Endothelial cell of umbilical vein (primary cell): ENCODE data around the gene MGAT5. TPM values are rescaled to one million over a fixed set of nuclear protein-coding genes. Genes with fewer than 3 reads are reported as not detected.

ENCODE experiments used
- BruUV-seq: library from RNA; stranded (reverse); fragments of 400-500 nt; replicated peaks from 2 replicates; lab custom pipeline; 2021; lab: Mats Ljungman, UMichigan
- CTCF ChIA-PET: fragments of 300-600, 350-600 bp; sonication (Branson Sonifier 250); formaldehyde crosslinking; loops from one replicate; lab custom pipeline; 2021; ENCODE audit warnings: antibody characterized with exemption, inconsistent platforms; lab: Charles Lee
- POLR2A ChIA-PET: fragments of 300-600, 350-600 bp; sonication (Branson Sonifier 250); formaldehyde crosslinking; loops from one replicate; lab custom pipeline; 2021; ENCODE audit warnings: antibody characterized with exemption, inconsistent platforms; lab: Charles Lee
- DNase-seq: peaks from one replicate; pipeline ENCODE4 v3.0.0-alpha.2; 2011; ENCODE audit warnings: low read depth, low spot score
- FAIRE-seq: peaks from 2 replicates; lab custom pipeline; 2011; peaks lifted over from hg19 to GRCh38; lab: Jason Lieb, UNC
- H2AFZ ChIP-seq: 2 replicates; pipeline ENCODE4 v1.6.0; 2012; ENCODE audit warnings: low read depth, low read length, control low read depth, inconsistent platforms
- H3K27ac ChIP-seq: 2 replicates; pipeline ENCODE4 v1.5.1; 2011; ENCODE audit warnings: low read depth, mild to moderate bottlenecking, control low read depth, low read length, moderate library complexity; ENCODE audit not compliant: insufficient read depth
- H3K27me3 ChIP-seq, 2 experiments: 2 replicates each; pipeline versions ENCODE4 v1.6.0 to v1.6.1; 2011; ENCODE audit warnings: low read length in 2 of 2, mixed read lengths in 1 of 2; ENCODE audit not compliant: control insufficient read depth in 2 of 2, insufficient read depth in 2 of 2
- H3K36me3 ChIP-seq, 2 experiments: 2 replicates in 1 of 2; 3 replicates in 1 of 2; pipeline ENCODE4 v1.5.1; 2011; ENCODE audit warnings: low read length in 2 of 2, mild to moderate bottlenecking in 1 of 2, moderate library complexity in 1 of 2; ENCODE audit not compliant: control insufficient read depth in 2 of 2, insufficient read depth in 2 of 2; ENCODE audit errors: extremely low read depth in 1 of 2
- H3K4me1 ChIP-seq: 3 replicates; pipeline ENCODE4 v1.5.1; 2011; ENCODE audit warnings: mild to moderate bottlenecking, low read length; ENCODE audit not compliant: control insufficient read depth, insufficient read depth; ENCODE audit errors: extremely low read depth
- H3K4me2 ChIP-seq: 2 replicates; pipeline ENCODE4 v1.6.1; 2011; ENCODE audit warnings: low read length, control low read depth, mixed read lengths; ENCODE audit not compliant: insufficient read depth
- H3K4me3 ChIP-seq, 3 experiments: fragments of 200-600 bp in 1 of 3; sonication (generic), shearing (Covaris generic) in 1 of 3; replicated peaks in 1 of 3; 2 replicates each; pipeline ENCODE4 v1.5.1; 2011 to 2016; ENCODE audit warnings: control low read depth in 3 of 3, low read length in 3 of 3, mild to moderate bottlenecking in 2 of 3, inconsistent platforms in 1 of 3, low read depth in 1 of 3, moderate library complexity in 1 of 3; ENCODE audit not compliant: insufficient read depth in 1 of 3
- H3K79me2 ChIP-seq: 2 replicates; pipeline ENCODE4 v1.6.0; 2012; ENCODE audit warnings: low read length, inconsistent platforms; ENCODE audit not compliant: control insufficient read depth, insufficient read depth
- H3K9ac ChIP-seq: replicated peaks from 2 replicates; pipeline ENCODE3; 2011; ENCODE audit warnings: low read length, control low read depth; ENCODE audit not compliant: insufficient read depth; ENCODE audit errors: extremely low read depth
- H3K9me1 ChIP-seq: replicated peaks from 3 replicates; pipeline ENCODE4 v1.6.0; 2011; ENCODE audit warnings: mild to moderate bottlenecking, low read length; ENCODE audit not compliant: control insufficient read depth, insufficient read depth; ENCODE audit errors: extremely low read depth
- H3K9me3 ChIP-seq: replicated peaks from 2 replicates; pipeline ENCODE4 v1.5.1; 2012; ENCODE audit warnings: low read length, inconsistent platforms; ENCODE audit not compliant: control insufficient read depth, insufficient read depth
- H4K20me1 ChIP-seq: replicated peaks from 2 replicates; pipeline ENCODE3; 2011; ENCODE audit warnings: mild to moderate bottlenecking, low read length; ENCODE audit not compliant: control insufficient read depth, insufficient read depth; ENCODE audit errors: extremely low read depth
- CTCF ChIP-seq, 2 donors: IDR thresholded peaks; 1 replicate in 1 of 2; 2 replicates in 1 of 2; pipeline ENCODE4 v1.5.1; 2011; ENCODE audit warnings: low read length in 2 of 2, mild to moderate bottlenecking in 2 of 2, moderate library complexity in 2 of 2, control low read depth in 1 of 2, inconsistent platforms in 1 of 2, low read depth in 1 of 2; ENCODE audit not compliant: insufficient read depth in 1 of 2; ENCODE audit errors: extremely low read depth in 1 of 2
- EZH2 ChIP-seq: IDR thresholded peaks from 2 replicates; pipeline ENCODE4 v1.6.1; 2012; ENCODE audit warnings: borderline replicate concordance, low read depth, mild to moderate bottlenecking, moderate library complexity, low read length, inconsistent platforms; ENCODE audit not compliant: severe bottlenecking
- FOS ChIP-seq: IDR thresholded peaks from 2 replicates; pipeline ENCODE4 v1.6.1; 2011; ENCODE audit warnings: mild to moderate bottlenecking, low read length, moderate library complexity, borderline replicate concordance; ENCODE audit not compliant: insufficient read depth
- GATA2 ChIP-seq: IDR thresholded peaks from 2 replicates; pipeline ENCODE4 v1.7.0; 2011; ENCODE audit warnings: low read depth, mild to moderate bottlenecking, moderate library complexity, mixed read lengths, low read length; ENCODE audit not compliant: insufficient read length, insufficient read depth
- JUN ChIP-seq: IDR thresholded peaks from 2 replicates; pipeline ENCODE4 v1.6.1; 2011; ENCODE audit warnings: borderline replicate concordance, low read depth; ENCODE audit not compliant: insufficient read length, insufficient read depth
- MAX ChIP-seq: IDR thresholded peaks from 2 replicates; pipeline ENCODE4 v1.6.1; 2011; ENCODE audit not compliant: insufficient read depth, insufficient read length
- MYC ChIP-seq: IDR thresholded peaks from one replicate; pipeline ENCODE4 v1.6.1; 2011; ENCODE audit warnings: mild to moderate bottlenecking, low read depth, low read length
- POLR2A ChIP-seq: IDR thresholded peaks from 2 replicates; pipeline ENCODE4 v1.6.1; 2012; ENCODE audit warnings: low read depth, mild to moderate bottlenecking, control low read depth, low read length
- POLR2AphosphoS5 ChIP-seq: IDR thresholded peaks from 2 replicates; pipeline ENCODE4 v1.6.1; 2012; ENCODE audit warnings: low read depth, mild to moderate bottlenecking, control low read depth, low read length, moderate library complexity; ENCODE audit not compliant: insufficient read depth
- dilution Hi-C: fragments of 300-500 bp; cut with MboI; formaldehyde crosslinking; loops from one replicate; pipeline ENCODE4 v1.15.0; 2019; ENCODE audit warnings: low sequenced_read_pairs; ENCODE audit not compliant: extremely low pct_ligation_motif_present
- intact Hi-C: fragments of 100-400 bp; cut with micrococcal nuclease; formaldehyde crosslinking; loops from one replicate; pipeline ENCODE4 v1.10.0; 2022
- polyA plus RNA-seq, 4 experiments: library from polyadenylated mRNA; depleted of rRNA in 3 of 4; stranded (reverse) in 3 of 4; unstranded in 1 of 4; fragments of >200 nt; gene quantifications; 2 replicates each; pipeline versions ENCODE4 v1.2.1 to v1.2.3, GENCODE V29; 2011 to 2012; ENCODE audit warnings: missing spikeins in 1 of 4
- total RNA-seq: library from RNA; stranded (reverse); gene quantifications from 2 replicates; pipeline ENCODE4 v1.2.3, GENCODE V29; 2021

Gene MGAT5
- total and polyA plus RNA-seq, 2 donors (not counting 3 experiments of a cell fraction or from before 2014, with no cell fraction given) = 17.7 to 84.1 TPM

GRCh38 chr2:134244587-134244986 lies 9.3 kb upstream of the MGAT5 start:
- H3K27ac ChIP-seq = no peak overlapping the region
- intact Hi-C loops = loop anchor here (2.0 kb wide), 2 partner anchors 62 to 206 kb away; no protein-coding TSS in a partner anchor

More at GRCh38 chr2:134244587-134244986, 9.3 kb upstream of the MGAT5 start:
- ChIA-PET CTCF (interaction anchor here (0.9 to 5.1 kb wide), 31 partner anchors 10 to 360 kb away, joined by 3 to 69 read pairs (median 5); partner anchors contain the start of gene MGAT5), POLR2A (interaction anchor here (0.8 to 1.4 kb wide), 2 partner anchors 103 to 126 kb away, joined by 3 read pairs; no protein-coding TSS in a partner anchor)
- FAIRE-seq (no peak), DNase-seq (no peak)
- no peaks in the 10 kb centered on the region for H4K20me1 ChIP-seq
- peaks cover 15% of the 10 kb centered on the region for H3K79me2 ChIP-seq
- no peaks in the 10 kb centered on the region for H3K9me1 ChIP-seq
- no TSS peak for BruUV-seq
- H3K36me3 ChIP-seq = no peaks in the 10 kb centered on the region
- dilution Hi-C loops = no loop called here
- no peaks in the 10 kb centered on the region for H3K9me3 ChIP-seq
- TF ChIP-seq CTCF (IDR thresholded peaks at IDR 0.05; ENCODE audit: extremely low read depth in 1 of 2, insufficient read depth in 1 of 2, low read depth in 1 of 2, low read length in 2 of 2) (no peak), POLR2A (no peak), POLR2AphosphoS5 (no peak), FOS (no peak), JUN (no peak), EZH2 (no peak), GATA2 (no peak), MAX (no peak), MYC (no peak)
- H3K4me1 ChIP-seq = peaks cover 10% of the 10 kb centered on the region
- no peak overlapping the region for H3K9ac ChIP-seq
- no peak overlapping the region for H2AFZ ChIP-seq
- no peak overlapping the region for H3K4me3 ChIP-seq
- H3K4me2 ChIP-seq = no peak overlapping the region
- H3K27me3 ChIP-seq = no peaks in the 10 kb centered on the region
